Heart right ventricle (tissue), 16 donors: ENCODE measurements around the gene MIA3. TPM values are rescaled to one million over a fixed set of nuclear protein-coding genes. Genes with fewer than 3 reads are reported as not detected.

Source experiments
- ATAC-seq, 8 donors: fragments of 200-7000 bp; cut with Tn5 transposase; one replicate each; pipeline ENCODE4 v1.9.1; 2020; ENCODE audit warnings: mild to moderate bottlenecking in 8 of 8, moderate library complexity in 8 of 8, moderate number of reproducible peaks in 1 of 8
- DNase-seq, 2 donors: peaks; one replicate each; pipeline ENCODE4 v3.0.0-alpha.2; 2020
- H3K27ac ChIP-seq, 10 donors: fragments of 200-600 bp; sonication (generic) in 2 of 10; one replicate each; pipeline versions ENCODE4 v1.5.0 to v1.8.0; 2020 to 2022; ENCODE audit warnings: mild to moderate bottlenecking in 3 of 10
- H3K27me3 ChIP-seq, 7 donors: fragments of 200-600 bp; one replicate each; pipeline ENCODE4 v1.8.0; 2021 to 2022; ENCODE audit warnings: mild to moderate bottlenecking in 2 of 7
- H3K36me3 ChIP-seq, 9 donors: fragments of 200-600 bp; sonication (generic) in 1 of 9; one replicate each; pipeline versions ENCODE4 v1.5.0 to v1.8.0; 2020 to 2022; ENCODE audit warnings: mild to moderate bottlenecking in 2 of 9
- H3K4me1 ChIP-seq, 9 donors: fragments of 200-600 bp; sonication (generic) in 1 of 9; one replicate each; pipeline versions ENCODE4 v1.5.0 to v1.8.0; 2020 to 2022; ENCODE audit warnings: mild to moderate bottlenecking in 4 of 9
- H3K4me3 ChIP-seq, 10 donors: fragments of 200-600 bp; sonication (generic) in 2 of 10; one replicate each; pipeline versions ENCODE4 v1.5.0 to v1.8.0; 2020 to 2022; ENCODE audit warnings: mild to moderate bottlenecking in 7 of 10, moderate library complexity in 2 of 10
- H3K9me3 ChIP-seq, 11 donors: fragments of 200-600 bp in 10 of 11; sonication (generic) in 2 of 11; one replicate each; pipeline versions ENCODE4 v1.5.0 to v1.8.0; 2013 to 2022; ENCODE audit warnings: mild to moderate bottlenecking in 2 of 11, control low read depth in 1 of 11, moderate library complexity in 1 of 11
- WGBS, 2 donors: extraction: QIAGEN DNeasy Blood & Tissue Kit; methylation state at CpG; one replicate each; pipeline ENCODE4 v1.1.7; 2013; ENCODE audit warnings: inconsistent platforms in 1 of 2; 5-methylcytosine and 5-hydroxymethylcytosine counted together
- intact Hi-C, 10 donors: fragments of 100-400 bp; cut with DNase I; formaldehyde crosslinking; loops; one replicate each; pipeline versions ENCODE4 v1.11.1 to v1.14.2; 2022
- polyA plus RNA-seq, 2 donors: library from polyadenylated mRNA; stranded (reverse); fragments of 200-250 nt; gene quantifications; one replicate each; pipeline ENCODE4 v1.2.3, GENCODE V29; 2013
- total RNA-seq, 10 donors: library from RNA; stranded (reverse); fragmentation: NEBNext Ultra II Directional in 3 of 10; extraction: Animal tissue kit (Norgen Biotek cat#: 25700) in 3 of 10; gene quantifications; one replicate each; pipeline versions ENCODE4 v1.2.1 to v1.2.4, GENCODE V29; 2021 to 2023
- TF ChIP-seq, protein P1 (sequence below), 9 donors: fragments of 200-600 bp; sonication (generic) in 2 of 9; IDR thresholded peaks; one replicate each; pipeline versions ENCODE4 v1.5.0 to v1.8.0; 2021 to 2022; ENCODE audit warnings: antibody characterized with exemption in 9 of 9, mild to moderate bottlenecking in 5 of 9, moderate library complexity in 1 of 9
- donor health status: Arrhythmogenic right ventricular cardiomyopathy.
- donor health status: ischemic (EF 13 %, LVEDD 7.1; RV severe dilation, severe dysfunction).
- donor health status: healthy with polysubstance abuse.
- donor health status: DM: no; HTN: yes; CAD: no.
- donor health status: DM: no; HTN: no; CAD: no.
- donor health status: ischemic (EF 25% LVEDD 6.9; RV normal size, moderate dysfunction).
- donor health status: ischemic (EF 25% LVEDD 5.7; RV mildly dilated, moderate dysfunction).
- donor health status: healthy.
- donor health status: DM: yes; HTN: yes; CAD: no.
- donor health status: Ischemic cardiomyopathy.
- donor health status: ischemic (EF 35%, LVEDD 5.7; RV mildly dilated, moderate dysfunction).
- donor health status: nonischemic (EF 11% LVEDD 7.7; RV severe dilation, severe dysfunction).
- donor health status: DM: yes; HTN: yes; CAD: no.
- donor health status: PGD.
- donor health status: ischemic (EF 29% LVEDD 5.4; RV normal size, mild dysfunction).
- donor health status: nonischemic (EF 23%, LVEDD 6.1; RV moderate dilation, normal function).

The MIA3 gene
- total and polyA plus RNA-seq, 12 donors, result 22.8 to 72.5 (median 56.5) TPM

DNA sequence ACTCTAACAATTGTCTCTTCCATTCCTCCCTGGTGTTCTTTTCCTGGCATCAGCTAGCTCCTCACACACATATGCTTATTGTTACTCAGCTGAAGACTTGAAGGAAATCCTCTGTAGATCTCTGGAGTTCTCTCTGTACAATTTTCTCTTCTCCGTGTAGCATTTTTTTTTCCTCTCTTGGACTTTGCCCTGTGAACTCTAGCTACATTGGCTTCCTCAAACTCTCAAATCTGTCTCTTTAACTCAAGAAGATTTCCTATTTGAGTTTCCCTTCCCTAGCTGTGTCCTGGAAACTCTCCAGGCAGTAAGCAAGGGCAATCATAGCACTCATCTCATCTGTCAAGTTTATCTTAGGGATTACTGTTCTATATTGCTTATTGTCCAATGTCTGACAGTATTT lies 4.3 kb upstream of the MIA3 start:
- TF ChIP-seq, protein P1, sequence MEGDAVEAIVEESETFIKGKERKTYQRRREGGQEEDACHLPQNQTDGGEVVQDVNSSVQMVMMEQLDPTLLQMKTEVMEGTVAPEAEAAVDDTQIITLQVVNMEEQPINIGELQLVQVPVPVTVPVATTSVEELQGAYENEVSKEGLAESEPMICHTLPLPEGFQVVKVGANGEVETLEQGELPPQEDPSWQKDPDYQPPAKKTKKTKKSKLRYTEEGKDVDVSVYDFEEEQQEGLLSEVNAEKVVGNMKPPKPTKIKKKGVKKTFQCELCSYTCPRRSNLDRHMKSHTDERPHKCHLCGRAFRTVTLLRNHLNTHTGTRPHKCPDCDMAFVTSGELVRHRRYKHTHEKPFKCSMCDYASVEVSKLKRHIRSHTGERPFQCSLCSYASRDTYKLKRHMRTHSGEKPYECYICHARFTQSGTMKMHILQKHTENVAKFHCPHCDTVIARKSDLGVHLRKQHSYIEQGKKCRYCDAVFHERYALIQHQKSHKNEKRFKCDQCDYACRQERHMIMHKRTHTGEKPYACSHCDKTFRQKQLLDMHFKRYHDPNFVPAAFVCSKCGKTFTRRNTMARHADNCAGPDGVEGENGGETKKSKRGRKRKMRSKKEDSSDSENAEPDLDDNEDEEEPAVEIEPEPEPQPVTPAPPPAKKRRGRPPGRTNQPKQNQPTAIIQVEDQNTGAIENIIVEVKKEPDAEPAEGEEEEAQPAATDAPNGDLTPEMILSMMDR (IDR thresholded peaks at IDR 0.05), result no peak
- H3K9me3 ChIP-seq, result no peaks in the 10 kb centered on the region
- WGBS, 2 donors, result 35 to 50% methylated on average over 1 of the region's 1 CpG
- H3K27me3 ChIP-seq, result peaks cover 0 to 19% (median 0%) of the 10 kb centered on the region in 7 donors
- no peak overlapping the region for H3K4me3 ChIP-seq
- H3K27ac ChIP-seq, result no peak overlapping the region
- intact Hi-C loops, result no loop called here
- DNase-seq (no peak), ATAC-seq (no peak)
- no peaks in the 10 kb centered on the region for H3K36me3 ChIP-seq
- peaks cover 0 to 8% (median 6%) of the 10 kb centered on the region in 9 donors for H3K4me1 ChIP-seq

DNA sequence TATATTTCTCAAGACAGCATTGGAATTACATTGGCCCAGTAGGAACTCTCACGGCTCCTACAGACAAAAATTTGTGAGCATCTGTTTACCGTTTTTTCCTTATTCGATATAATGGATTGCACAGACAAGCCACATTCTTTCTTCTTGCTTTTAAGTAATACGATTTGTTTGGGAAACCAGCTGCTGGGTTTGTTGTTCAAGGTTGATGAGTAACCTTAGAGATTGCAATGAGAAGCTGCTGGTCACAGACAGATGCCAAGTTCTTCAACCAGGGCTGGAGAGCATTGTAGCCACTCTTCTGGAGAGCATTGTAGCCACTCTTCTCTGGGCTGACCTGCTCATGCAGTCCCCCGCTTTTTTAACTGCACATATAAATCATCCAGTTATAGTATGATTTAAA lies 1.4 kb upstream of the MIA3 start:
- H3K4me1 ChIP-seq, result peaks cover 0 to 25% (median 18%) of the 10 kb centered on the region in 9 donors
- 75 to 87% methylated on average over 5 of the region's 5 CpGs for WGBS, 2 donors
- H3K27ac ChIP-seq, result no peak overlapping the region
- no peaks in the 10 kb centered on the region for H3K9me3 ChIP-seq
- no peak for DNase-seq
- H3K4me3 ChIP-seq, result no peak overlapping the region
- peaks cover 0 to 5% (median 3%) of the 10 kb centered on the region in 9 donors for H3K36me3 ChIP-seq
- ATAC-seq, result no peak
- H3K27me3 ChIP-seq, result peaks cover 0 to 19% (median 0%) of the 10 kb centered on the region in 7 donors
- intact Hi-C loops, result loop anchor here in 1 of 10 donors (2.0 kb wide), 1 partner anchor 26 kb away; no protein-coding TSS in a partner anchor
- TF ChIP-seq, protein P1 (IDR thresholded peaks at IDR 0.05), result no peak

DNA sequence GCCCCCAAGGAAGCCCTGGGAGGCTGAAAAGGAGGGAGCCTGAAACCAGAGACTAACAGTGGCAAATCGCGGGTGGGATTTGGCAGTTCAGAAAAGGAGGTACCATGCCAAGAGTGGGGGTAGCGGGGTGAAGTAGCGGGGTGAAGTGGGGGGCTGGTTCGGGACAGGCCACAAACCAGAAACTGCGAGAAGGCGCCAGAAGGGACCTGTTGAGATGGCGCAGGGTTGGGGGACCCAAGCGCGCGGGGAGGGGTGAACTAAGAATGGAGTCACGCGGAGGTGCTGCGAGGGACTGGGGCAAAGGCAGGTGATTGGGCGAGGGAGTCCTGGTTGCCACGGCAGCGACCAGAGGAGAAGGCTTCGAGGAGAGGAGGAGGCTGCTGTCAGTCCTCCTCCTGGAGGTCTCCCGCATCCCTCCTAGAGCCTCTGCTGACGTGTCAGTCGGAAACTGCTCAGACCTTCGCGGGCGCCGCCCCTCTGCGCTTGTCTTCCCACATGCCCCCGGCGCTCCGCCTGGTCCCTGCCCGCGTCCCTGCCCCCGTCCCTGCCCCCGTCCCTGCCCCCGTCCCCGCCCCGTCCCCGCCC lies 438 bp upstream of the MIA3 start:
- TF ChIP-seq, protein P1 (IDR thresholded peaks at IDR 0.05), result no peak
- Histone ChIP-seq H3K4me3 (peak overlapping the region; percentile 46 to 97 (median 70)), H3K27me3 (peaks cover 0 to 18% (median 0%) of the 10 kb centered on the region in 7 donors), H3K4me1 (peaks cover 0 to 25% (median 18%) of the 10 kb centered on the region in 9 donors), H3K36me3 (peaks cover 0 to 14% (median 9%) of the 10 kb centered on the region in 9 donors), H3K9me3 (no peaks in the 10 kb centered on the region), H3K27ac (peak overlapping the region in 7 of 10 donors; percentile 28 to 74 (median 52))
- intact Hi-C loops, result loop anchor here in 1 of 10 donors (2.0 kb wide), 1 partner anchor 27 kb away; no protein-coding TSS in a partner anchor
- DNase-seq (peak; percentile 92 to 94), ATAC-seq (peak; percentile 85 to 96 (median 96))
- 2 to 3% methylated on average over 26 to 37 of the region's 37 CpGs for WGBS, 2 donors

DNA sequence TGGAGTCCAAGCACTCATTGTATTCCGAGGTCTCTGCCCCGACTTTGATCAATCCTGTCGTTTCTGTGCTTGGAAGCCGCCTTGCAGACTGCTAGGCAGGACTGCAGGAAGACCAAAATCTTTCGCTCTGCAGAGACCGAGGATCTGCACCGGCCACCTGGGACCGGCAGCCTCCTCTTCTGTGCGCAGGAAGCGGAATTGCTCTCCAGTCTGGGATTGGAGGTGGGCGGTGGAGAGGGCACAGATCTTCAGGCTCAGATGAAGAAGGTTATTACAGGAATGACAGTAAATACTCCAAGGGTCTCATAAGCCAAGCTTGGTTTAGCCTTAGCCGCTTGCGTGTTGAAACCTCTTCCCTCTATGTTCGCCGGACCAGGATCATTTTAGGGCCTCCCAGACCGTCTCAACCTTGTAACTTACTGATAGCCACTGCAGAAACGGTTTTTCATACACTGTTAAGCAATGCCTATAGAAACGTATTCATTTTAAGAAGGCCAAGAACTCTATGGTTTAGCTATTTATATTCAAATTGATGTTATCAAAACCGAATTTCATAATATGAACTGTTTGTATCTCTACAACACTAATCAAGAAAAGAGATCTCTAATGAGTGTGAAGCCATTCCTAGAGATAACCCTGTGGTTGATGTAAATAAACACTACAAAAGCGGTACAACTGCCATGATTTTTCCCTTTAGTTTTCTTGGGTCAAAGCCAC lies 1.1 kb downstream of the MIA3 start:
- 16 to 17% methylated on average over 20 of the region's 20 CpGs for WGBS, 2 donors
- peak in 5 of 8 donors; percentile 12 to 41 (median 34) for ATAC-seq
- Histone ChIP-seq H3K27me3 (peaks cover 0 to 5% (median 0%) of the 10 kb centered on the region in 7 donors), H3K4me1 (peaks cover 0 to 25% (median 18%) of the 10 kb centered on the region in 9 donors), H3K36me3 (peaks cover 0 to 30% (median 14%) of the 10 kb centered on the region in 9 donors), H3K9me3 (no peaks in the 10 kb centered on the region), H3K27ac (peak overlapping the region in 8 of 10 donors; percentile 73 to 88 (median 83)), H3K4me3 (peak overlapping the region; percentile 84 to 99 (median 90))
- TF ChIP-seq, protein P1 (IDR thresholded peaks at IDR 0.05), result no peak
- DNase-seq, result peak; percentile 8 to 16
- intact Hi-C loops, result no loop called here
